T-helper 1 cell (primary cell): ENCODE measurements around the gene MINK1.
A peak's percentile ranks its signal among the peaks of the same experiment; 100 is the strongest.
"Not testable (repeated sequence)": the region's sequence is repeated elsewhere in the genome, so short reads cannot be mapped to it uniquely, and the experiment has no call there.

ENCODE experiments used
- DNase-seq, 5 donors: peaks; one replicate each; pipeline ENCODE4 v3.0.0-alpha.2; 2012 to 2020

MINK1 gene

GRCh38 chr17:4849011-4849536, 15.9 kb downstream of the MINK1 start:
- no peak for DNase-seq

GRCh38 chr17:4850246-4850645, 17.1 kb downstream of the MINK1 start:
- no peak for DNase-seq

GRCh38 chr17:4851084-4851483, 17.9 kb downstream of the MINK1 start:
- DNase-seq: no peak

- peak in 3 of 5 donors; percentile 24 to 36 (median 30) for DNase-seq
Observed at GRCh38 chr17:4852567-4853207, 19.5 kb downstream of the MINK1 start.

GRCh38 chr17:4853208-4853671, 20.1 kb downstream of the MINK1 start:
- DNase-seq: peak in 2 of 5 donors; percentile 2 to 15

- no peak for DNase-seq
Observed at GRCh38 chr17:4854111-4854681, 21.1 kb downstream of the MINK1 start.

- DNase-seq: no peak
Observed at GRCh38 chr17:4856271-4856936, 23.3 kb downstream of the MINK1 start.

GRCh38 chr17:4856937-4857314, 23.8 kb downstream of the MINK1 start:
- DNase-seq: no peak

- not testable (repeated sequence) for DNase-seq
Observed at GRCh38 chr17:4857347-4857746, 24.2 kb downstream of the MINK1 start.

GRCh38 chr17:4858068-4858881, 25.1 kb downstream of the MINK1 start:
- DNase-seq: no peak

- DNase-seq: no peak
Observed at GRCh38 chr17:4858882-4859260, 25.7 kb downstream of the MINK1 start.

GRCh38 chr17:4859816-4860625, 26.9 kb downstream of the MINK1 start:
- no peak for DNase-seq

GRCh38 chr17:4860651-4861050, 27.5 kb downstream of the MINK1 start:
- no peak for DNase-seq

GRCh38 chr17:4861052-4861451, 27.9 kb downstream of the MINK1 start:
- DNase-seq: no peak

GRCh38 chr17:4862720-4863119, 29.6 kb downstream of the MINK1 start:
- DNase-seq: no peak

GRCh38 chr17:4863321-4863720, 30.2 kb downstream of the MINK1 start:
- no peak for DNase-seq

- DNase-seq: not testable (repeated sequence)
Observed at GRCh38 chr17:4867535-4867934, 34.4 kb downstream of the MINK1 start.

- not testable (repeated sequence) for DNase-seq
Observed at GRCh38 chr17:4869058-4869998, 36.2 kb downstream of the MINK1 start.

- no peak for DNase-seq
Observed at GRCh38 chr17:4870855-4871254, 37.7 kb downstream of the MINK1 start.

GRCh38 chr17:4872786-4873185, 39.6 kb downstream of the MINK1 start:
- no peak for DNase-seq

GRCh38 chr17:4877089-4877488, 43.9 kb downstream of the MINK1 start:
- no peak for DNase-seq
